Measurements from ENCODE around the gene UPP2.

- TF ChIP-seq POLR2A (IDR thresholded peaks at IDR 0.05) (no peak), CTCF (IDR thresholded peaks at IDR 0.05) (no peak), EP300 (IDR thresholded peaks at IDR 0.05) (no peak)
These were observed 41.1 kb downstream of the UPP2 start for GRCh38 chr2:158142568-158143332.
